ENCODE results near the gene MVP.
"Not testable (repeated sequence)": the region's sequence is repeated elsewhere in the genome, so short reads cannot be mapped to it uniquely, and the experiment has no call there.

The MVP gene

GRCh38 chr16:29815793-29816693, 4.2 kb upstream of the MVP start, which contains the start of gene PAGR1:
Gene PAGR1 (plus strand): TSS chr16:29816152. CDS start chr16:29816526, 374 bp downstream.
- peak; percentile 98 for DNase-seq (ENCODE audit: low spot score)

- peak; percentile 40 for DNase-seq (ENCODE audit: low spot score)
These were observed 3.4 kb upstream of the MVP start for GRCh38 chr16:29816694-29817441.

- DNase-seq (ENCODE audit: low spot score), result no peak
These were observed 2.2 kb upstream of the MVP start for GRCh38 chr16:29818082-29818481.

GRCh38 chr16:29819506-29819905, 756 bp upstream of the MVP start:
- DNase-seq (ENCODE audit: low spot score), result no peak

GRCh38 chr16:29820730-29821642, 724 bp downstream of the MVP start:
- DNase-seq (ENCODE audit: low spot score), result no peak

- DNase-seq (ENCODE audit: low spot score), result no peak
These were observed 1.4 kb downstream of the MVP start for GRCh38 chr16:29821643-29822115.

GRCh38 chr16:29824589-29825144, 4.4 kb downstream of the MVP start:
- no peak for DNase-seq (ENCODE audit: low spot score)

GRCh38 chr16:29825145-29826044, 5.1 kb downstream of the MVP start:
- DNase-seq (ENCODE audit: low spot score), result no peak

- DNase-seq (ENCODE audit: low spot score), result no peak
These were observed 6.1 kb downstream of the MVP start for GRCh38 chr16:29826342-29826695.

- no peak for DNase-seq (ENCODE audit: low spot score)
These were observed 10.5 kb downstream of the MVP start for GRCh38 chr16:29830774-29831173.

- no peak for DNase-seq (ENCODE audit: low spot score)
These were observed 11.2 kb downstream of the MVP start for GRCh38 chr16:29831490-29831889.

GRCh38 chr16:29833219-29833618, 13.0 kb downstream of the MVP start:
- DNase-seq (ENCODE audit: low spot score), result not testable (repeated sequence)

GRCh38 chr16:29834079-29834478, 13.8 kb downstream of the MVP start:
- no peak for DNase-seq (ENCODE audit: low spot score)

GRCh38 chr16:29835926-29836325, 15.7 kb downstream of the MVP start:
- no peak for DNase-seq (ENCODE audit: low spot score)

- no peak for DNase-seq (ENCODE audit: low spot score)
These were observed 16.4 kb downstream of the MVP start for GRCh38 chr16:29836623-29837022.

- DNase-seq (ENCODE audit: low spot score), result no peak
These were observed 17.6 kb downstream of the MVP start for GRCh38 chr16:29837841-29838240.

- no peak for DNase-seq (ENCODE audit: low spot score)
These were observed 19.6 kb downstream of the MVP start for GRCh38 chr16:29839822-29840221.

GRCh38 chr16:29840240-29840639, 20.0 kb downstream of the MVP start:
- DNase-seq (ENCODE audit: low spot score), result no peak

- no peak for DNase-seq (ENCODE audit: low spot score)
These were observed 21.4 kb downstream of the MVP start for GRCh38 chr16:29841631-29842030.

GRCh38 chr16:29842732-29843346, 22.6 kb downstream of the MVP start:
- DNase-seq (ENCODE audit: low spot score), result no peak

All from hematopoietic multipotent progenitor cell treated with erythropoietin and hydrocortisone succinate and interleukin-3 and kit ligand, for 15 days (in vitro differentiated cells).